Stimulated activated CD4-positive, alpha-beta T cell treated with anti-CD3 and anti-CD28 coated beads, Interleukin-15, amount 100 ng/mL, for 48 hours (primary cell): ENCODE results near the gene TMEM273.

Experiments
- DNase-seq, 2 donors: peaks; one replicate each; pipeline ENCODE4 v3.0.0-alpha.2; 2020; ENCODE audit warnings: low read depth in 2 of 2

Gene TMEM273

GRCh38 chr10:49176310-49177268, 11.6 kb downstream of the TMEM273 start:
- DNase-seq: no peak

GRCh38 chr10:49175587-49176309, 12.4 kb downstream of the TMEM273 start:
- no peak for DNase-seq

GRCh38 chr10:49174926-49175500, 13.2 kb downstream of the TMEM273 start:
- DNase-seq: no peak

GRCh38 chr10:49174261-49174925, 13.8 kb downstream of the TMEM273 start:
- DNase-seq: no peak

- no peak for DNase-seq
Measured at GRCh38 chr10:49173853-49174252, 14.3 kb downstream of the TMEM273 start.

GRCh38 chr10:49173201-49173772, 14.9 kb downstream of the TMEM273 start:
- no peak for DNase-seq

GRCh38 chr10:49172777-49173132, 15.4 kb downstream of the TMEM273 start:
- DNase-seq: no peak

- DNase-seq: no peak
Measured at GRCh38 chr10:49172061-49172776, 16.0 kb downstream of the TMEM273 start.

- DNase-seq: no peak
Measured at GRCh38 chr10:49171326-49172060, 16.7 kb downstream of the TMEM273 start.

- DNase-seq: no peak
Measured at GRCh38 chr10:49170632-49171325, 17.4 kb downstream of the TMEM273 start.

GRCh38 chr10:49169776-49170175, 18.4 kb downstream of the TMEM273 start:
- no peak for DNase-seq

- no peak for DNase-seq
Measured at GRCh38 chr10:49168831-49169500, 19.2 kb downstream of the TMEM273 start.

GRCh38 chr10:49168171-49168540, 20.0 kb downstream of the TMEM273 start:
- no peak for DNase-seq

GRCh38 chr10:49167425-49168170, 20.6 kb downstream of the TMEM273 start:
- no peak for DNase-seq

- no peak for DNase-seq
Measured at GRCh38 chr10:49166484-49167400, 21.4 kb downstream of the TMEM273 start.

GRCh38 chr10:49165821-49166483, 22.2 kb downstream of the TMEM273 start:
- DNase-seq: no peak

- no peak for DNase-seq
Measured at GRCh38 chr10:49165259-49165658, 22.9 kb downstream of the TMEM273 start.
